ENCODE data around the gene PRICKLE4. TPM values are rescaled to one million over a fixed set of nuclear protein-coding genes. Genes with fewer than 3 reads are reported as not detected.

The PRICKLE4 gene
- total RNA-seq, 1 experiment from 2014 or later = 0.70 TPM

GRCh38 chr6:41798901-41799558 is 18.4 kb downstream of the PRICKLE4 start:
- Mint-ChIP-seq H3K9me3 (no peaks in the 10 kb centered on the region), H3K27ac (no peak overlapping the region), H3K27me3 (ENCODE audit: low read depth) (no peaks in the 10 kb centered on the region), H3K36me3 (ENCODE audit: insufficient read depth in 1 of 3, low read depth in 3 of 3) (peaks cover 3 to 18% (median 13%) of the 10 kb centered on the region in 3 experiments; a peak in 6 of 7 replicates), H3K4me3 (no peak overlapping the region), H3K4me1 (no peaks in the 10 kb centered on the region)
- H3K79me1 ChIP-seq (ENCODE audit: insufficient read depth, low read depth, low read length, poor library complexity, severe bottlenecking) = no peaks in the 10 kb centered on the region
- DNase-seq = no peak
- H4K20me1 ChIP-seq (ENCODE audit: control insufficient read depth, insufficient read depth, insufficient read length) = no peaks in the 10 kb centered on the region
- H3K4ac ChIP-seq (ENCODE audit: low read depth, low read length) = no peak overlapping the region
- no peak overlapping the region for H3K14ac ChIP-seq (ENCODE audit: insufficient read depth, low read length)
- no peak overlapping the region for H3K18ac ChIP-seq (ENCODE audit: insufficient read length, low read depth, low read length)
- H3K23me2 ChIP-seq (ENCODE audit: insufficient read length, low read depth, low read length, poor library complexity, severe bottlenecking) = no peaks in the 10 kb centered on the region
- no CpG with 5 or more reads among the region's 7 CpGs for WGBS (ENCODE audit: extremely low coverage, insufficient read length, low lambda C conversion rate)
- H3K27ac ChIP-seq (ENCODE audit: insufficient read length, low read depth, low read length) = no peak overlapping the region
- no peak overlapping the region for H3K4me2 ChIP-seq (ENCODE audit: insufficient read depth, insufficient read length, low read length)
- H2AFZ ChIP-seq (ENCODE audit: low read length) = no peak overlapping the region
- H4K5ac ChIP-seq (ENCODE audit: insufficient read length, low read depth, low read length) = no peak overlapping the region
- no peaks in the 10 kb centered on the region for H3K4me1 ChIP-seq (ENCODE audit: insufficient read depth, low read length)
- no peak overlapping the region for H3T11ph ChIP-seq (ENCODE audit: low read length)
- no peaks in the 10 kb centered on the region for H3K9me3 ChIP-seq (ENCODE audit: control insufficient read depth, low read depth, low read length)
- no peak overlapping the region for H3K9ac ChIP-seq (ENCODE audit: extremely low read depth, insufficient read length, low read length)
- H2BK12ac ChIP-seq (ENCODE audit: insufficient read length, low read depth, low read length) = no peak overlapping the region
- H4K91ac ChIP-seq (ENCODE audit: insufficient read length, low read depth, low read length) = no peak overlapping the region
- TF ChIP-seq CTCF (conservative IDR thresholded peaks at IDR 0.05) = no peak
- H2BK20ac ChIP-seq (ENCODE audit: low read depth, low read length, poor library complexity, severe bottlenecking) = no peak overlapping the region
- no peak overlapping the region for H3K23ac ChIP-seq (ENCODE audit: insufficient read length, low read depth, low read length)
- H2BK5ac ChIP-seq (ENCODE audit: insufficient read length, low read length) = no peak overlapping the region
- H2AK5ac ChIP-seq (ENCODE audit: insufficient read length, low read length) = no peak overlapping the region
- H3K27me3 ChIP-seq (ENCODE audit: insufficient read depth, low read length) = no peaks in the 10 kb centered on the region
- H4K8ac ChIP-seq (replicated peaks; ENCODE audit: insufficient read length, low read depth, low read length) = no peak overlapping the region
- H2BK120ac ChIP-seq (ENCODE audit: low read depth, low read length, poor library complexity, severe bottlenecking) = no peak overlapping the region
- no peak overlapping the region for H2BK15ac ChIP-seq (ENCODE audit: low read depth, low read length)
- no peak overlapping the region for H3K56ac ChIP-seq (ENCODE audit: insufficient read length, low read depth, low read length)
- H3K79me2 ChIP-seq (ENCODE audit: insufficient read depth, low read length) = no peaks in the 10 kb centered on the region
